ENCODE measurements around the gene CNTN4.

Gene CNTN4

DNA sequence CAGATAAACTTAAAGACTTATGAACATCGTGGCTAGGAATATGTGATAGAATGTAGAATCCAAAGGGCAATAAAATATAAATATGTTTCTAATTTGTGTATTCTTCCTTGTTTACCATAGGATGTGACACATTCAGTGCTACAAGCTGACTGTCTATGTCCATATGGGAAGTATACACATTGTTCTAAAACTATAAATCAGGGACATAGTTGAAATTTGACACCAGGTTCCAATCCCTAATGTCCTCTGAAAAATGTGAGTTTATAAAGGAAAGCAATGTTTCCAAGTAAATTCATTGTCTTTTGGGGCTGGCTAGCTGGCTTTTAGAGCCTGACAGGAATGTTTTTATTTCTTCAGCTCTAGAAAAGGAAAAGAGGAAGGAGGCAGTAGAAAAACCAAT, 273.6 kb downstream of the CNTN4 start:
- H3K27me3 ChIP-seq (ENCODE audit: insufficient read depth, poor library complexity, severe bottlenecking) = no peaks in the 10 kb centered on the region
- TF ChIP-seq SPI1 (IDR thresholded peaks at IDR 0.05; ENCODE audit: borderline replicate concordance, low read depth) (no peak), POLR2AphosphoS5 (IDR thresholded peaks at IDR 0.05; ENCODE audit: low read depth) (no peak), GABPA (IDR thresholded peaks at IDR 0.05; ENCODE audit: low read depth) (no peak)
- TF ChIP-seq, protein P1, sequence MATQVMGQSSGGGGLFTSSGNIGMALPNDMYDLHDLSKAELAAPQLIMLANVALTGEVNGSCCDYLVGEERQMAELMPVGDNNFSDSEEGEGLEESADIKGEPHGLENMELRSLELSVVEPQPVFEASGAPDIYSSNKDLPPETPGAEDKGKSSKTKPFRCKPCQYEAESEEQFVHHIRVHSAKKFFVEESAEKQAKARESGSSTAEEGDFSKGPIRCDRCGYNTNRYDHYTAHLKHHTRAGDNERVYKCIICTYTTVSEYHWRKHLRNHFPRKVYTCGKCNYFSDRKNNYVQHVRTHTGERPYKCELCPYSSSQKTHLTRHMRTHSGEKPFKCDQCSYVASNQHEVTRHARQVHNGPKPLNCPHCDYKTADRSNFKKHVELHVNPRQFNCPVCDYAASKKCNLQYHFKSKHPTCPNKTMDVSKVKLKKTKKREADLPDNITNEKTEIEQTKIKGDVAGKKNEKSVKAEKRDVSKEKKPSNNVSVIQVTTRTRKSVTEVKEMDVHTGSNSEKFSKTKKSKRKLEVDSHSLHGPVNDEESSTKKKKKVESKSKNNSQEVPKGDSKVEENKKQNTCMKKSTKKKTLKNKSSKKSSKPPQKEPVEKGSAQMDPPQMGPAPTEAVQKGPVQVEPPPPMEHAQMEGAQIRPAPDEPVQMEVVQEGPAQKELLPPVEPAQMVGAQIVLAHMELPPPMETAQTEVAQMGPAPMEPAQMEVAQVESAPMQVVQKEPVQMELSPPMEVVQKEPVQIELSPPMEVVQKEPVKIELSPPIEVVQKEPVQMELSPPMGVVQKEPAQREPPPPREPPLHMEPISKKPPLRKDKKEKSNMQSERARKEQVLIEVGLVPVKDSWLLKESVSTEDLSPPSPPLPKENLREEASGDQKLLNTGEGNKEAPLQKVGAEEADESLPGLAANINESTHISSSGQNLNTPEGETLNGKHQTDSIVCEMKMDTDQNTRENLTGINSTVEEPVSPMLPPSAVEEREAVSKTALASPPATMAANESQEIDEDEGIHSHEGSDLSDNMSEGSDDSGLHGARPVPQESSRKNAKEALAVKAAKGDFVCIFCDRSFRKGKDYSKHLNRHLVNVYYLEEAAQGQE (IDR thresholded peaks at IDR 0.05; ENCODE audit: insufficient replicate concordance, low read depth) = no peak
- TF ChIP-seq, protein P2, sequence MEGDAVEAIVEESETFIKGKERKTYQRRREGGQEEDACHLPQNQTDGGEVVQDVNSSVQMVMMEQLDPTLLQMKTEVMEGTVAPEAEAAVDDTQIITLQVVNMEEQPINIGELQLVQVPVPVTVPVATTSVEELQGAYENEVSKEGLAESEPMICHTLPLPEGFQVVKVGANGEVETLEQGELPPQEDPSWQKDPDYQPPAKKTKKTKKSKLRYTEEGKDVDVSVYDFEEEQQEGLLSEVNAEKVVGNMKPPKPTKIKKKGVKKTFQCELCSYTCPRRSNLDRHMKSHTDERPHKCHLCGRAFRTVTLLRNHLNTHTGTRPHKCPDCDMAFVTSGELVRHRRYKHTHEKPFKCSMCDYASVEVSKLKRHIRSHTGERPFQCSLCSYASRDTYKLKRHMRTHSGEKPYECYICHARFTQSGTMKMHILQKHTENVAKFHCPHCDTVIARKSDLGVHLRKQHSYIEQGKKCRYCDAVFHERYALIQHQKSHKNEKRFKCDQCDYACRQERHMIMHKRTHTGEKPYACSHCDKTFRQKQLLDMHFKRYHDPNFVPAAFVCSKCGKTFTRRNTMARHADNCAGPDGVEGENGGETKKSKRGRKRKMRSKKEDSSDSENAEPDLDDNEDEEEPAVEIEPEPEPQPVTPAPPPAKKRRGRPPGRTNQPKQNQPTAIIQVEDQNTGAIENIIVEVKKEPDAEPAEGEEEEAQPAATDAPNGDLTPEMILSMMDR (IDR thresholded peaks at IDR 0.05; ENCODE audit: insufficient read depth, low read length) = no peak
- H3K4me3 ChIP-seq (replicated peaks; ENCODE audit: insufficient read depth, low read length) = no peak overlapping the region
- no peak overlapping the region for H3K27ac ChIP-seq (replicated peaks)
- DNase-seq (ENCODE audit: low read depth in 1 of 2, low spot score in 1 of 2) = no peak

DNA sequence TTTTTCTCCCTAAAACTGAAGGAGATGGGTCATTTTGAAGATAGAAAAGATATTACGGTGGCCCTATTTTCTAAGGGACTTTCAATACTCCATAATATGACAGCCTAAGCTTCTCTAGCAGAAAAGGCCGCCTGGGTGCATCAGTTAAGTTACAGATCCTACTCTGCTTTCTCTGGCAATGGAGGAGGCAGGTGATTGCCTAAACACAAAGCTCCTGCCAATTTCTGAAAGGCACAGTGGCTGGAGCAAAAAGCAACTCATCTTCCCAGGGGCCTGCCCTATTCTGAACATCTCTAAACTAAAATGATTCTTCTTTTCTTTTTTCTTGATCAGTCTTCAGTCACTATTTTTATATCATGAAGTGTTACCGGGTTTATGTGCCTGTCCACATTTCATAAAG, 276.7 kb downstream of the CNTN4 start:
- no peaks in the 10 kb centered on the region for H3K27me3 ChIP-seq (ENCODE audit: insufficient read depth, poor library complexity, severe bottlenecking)
- no peak for TF ChIP-seq SPI1 (IDR thresholded peaks at IDR 0.05; ENCODE audit: borderline replicate concordance, low read depth)
- TF ChIP-seq GABPA (IDR thresholded peaks at IDR 0.05; ENCODE audit: low read depth) = no peak
- TF ChIP-seq, protein P1 (IDR thresholded peaks at IDR 0.05; ENCODE audit: insufficient replicate concordance, low read depth) = no peak
- TF ChIP-seq POLR2AphosphoS5 (IDR thresholded peaks at IDR 0.05; ENCODE audit: low read depth) = no peak
- TF ChIP-seq, protein P2 (IDR thresholded peaks at IDR 0.05; ENCODE audit: insufficient read depth, low read length) = no peak

DNA sequence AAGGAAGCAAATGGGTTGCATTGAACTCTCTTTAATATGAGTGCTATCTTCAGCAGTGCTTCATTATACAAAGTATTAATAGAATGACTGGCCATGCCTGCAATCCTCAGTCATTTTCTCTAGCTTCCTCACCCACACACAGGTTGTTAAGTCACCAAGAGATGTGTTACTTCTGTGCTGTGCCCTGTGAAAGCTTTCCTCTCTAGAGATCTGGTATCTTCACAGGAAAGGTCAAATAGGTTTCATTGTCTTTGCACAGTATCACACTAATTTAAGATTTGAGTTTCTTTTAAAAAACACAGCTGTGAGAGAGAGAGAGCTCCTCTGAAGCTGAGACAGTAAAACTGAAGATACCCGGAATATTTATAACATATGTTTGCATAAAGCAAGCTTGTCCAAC, 278.6 kb downstream of the CNTN4 start:
- Histone ChIP-seq H3K27me3 (ENCODE audit: insufficient read depth, poor library complexity, severe bottlenecking) (no peaks in the 10 kb centered on the region), H3K27ac (replicated peaks) (no peak overlapping the region), H3K4me3 (replicated peaks; ENCODE audit: insufficient read depth, low read length) (no peak overlapping the region)
- TF ChIP-seq, protein P1 (IDR thresholded peaks at IDR 0.05; ENCODE audit: insufficient replicate concordance, low read depth) = no peak
- TF ChIP-seq, protein P2 (IDR thresholded peaks at IDR 0.05; ENCODE audit: insufficient read depth, low read length) = no peak
- no peak for TF ChIP-seq SPI1 (IDR thresholded peaks at IDR 0.05; ENCODE audit: borderline replicate concordance, low read depth)
- TF ChIP-seq POLR2AphosphoS5 (IDR thresholded peaks at IDR 0.05; ENCODE audit: low read depth) = no peak
- TF ChIP-seq GABPA (IDR thresholded peaks at IDR 0.05; ENCODE audit: low read depth) = no peak
- DNase-seq (ENCODE audit: low read depth in 1 of 2, low spot score in 1 of 2) = no peak

More for the DNA sequence above, 276.7 kb downstream of the CNTN4 start:
- Histone ChIP-seq H3K4me3 (replicated peaks; ENCODE audit: insufficient read depth, low read length) (no peak overlapping the region), H3K27ac (replicated peaks) (no peak overlapping the region)
- DNase-seq (ENCODE audit: low read depth in 1 of 2, low spot score in 1 of 2) = no peak
